NCI-H2227 treated with DMSO at 0.1 percent for 48 hours (cell line): ENCODE measurements around the gene TBCA.
"Not testable (repeated sequence)": the region's sequence is repeated elsewhere in the genome, so short reads cannot be mapped to it uniquely, and the experiment has no call there.

Experiments used
- DNase-seq: peaks from one replicate; lab custom pipeline; 2025; lab: John Stamatoyannopoulos, UW

TBCA gene

GRCh38 chr5:77772729-77773128 lies 3.4 kb downstream of the TBCA start:
- DNase-seq = no peak

GRCh38 chr5:77771452-77771851 lies 4.7 kb downstream of the TBCA start:
- no peak for DNase-seq

GRCh38 chr5:77770293-77771005 lies 5.7 kb downstream of the TBCA start:
- DNase-seq = no peak

- no peak for DNase-seq
Observed at GRCh38 chr5:77768978-77769377, 7.2 kb downstream of the TBCA start.

GRCh38 chr5:77767301-77767700 lies 8.8 kb downstream of the TBCA start:
- DNase-seq = no peak

GRCh38 chr5:77761606-77762005 lies 14.5 kb downstream of the TBCA start:
- DNase-seq = no peak

- no peak for DNase-seq
Observed at GRCh38 chr5:77758141-77758938, 17.8 kb downstream of the TBCA start.

- no peak for DNase-seq
Observed at GRCh38 chr5:77751328-77752023, 24.7 kb downstream of the TBCA start.

GRCh38 chr5:77750928-77751327 lies 25.2 kb downstream of the TBCA start:
- not testable (repeated sequence) for DNase-seq

GRCh38 chr5:77748160-77748559 lies 28.0 kb downstream of the TBCA start:
- no peak for DNase-seq

- DNase-seq = no peak
Observed at GRCh38 chr5:77744116-77744515, 32.0 kb downstream of the TBCA start.

GRCh38 chr5:77743181-77743580 lies 33.0 kb downstream of the TBCA start:
- no peak for DNase-seq

- no peak for DNase-seq
Observed at GRCh38 chr5:77741608-77742007, 34.5 kb downstream of the TBCA start.

- no peak for DNase-seq
Observed at GRCh38 chr5:77734885-77735284, 41.3 kb downstream of the TBCA start.

- DNase-seq = no peak
Observed at GRCh38 chr5:77733130-77733529, 43.0 kb downstream of the TBCA start.

GRCh38 chr5:77727190-77727589 lies 48.9 kb downstream of the TBCA start:
- no peak for DNase-seq

GRCh38 chr5:77725616-77726015 lies 50.5 kb downstream of the TBCA start:
- DNase-seq = no peak

GRCh38 chr5:77724934-77725333 lies 51.2 kb downstream of the TBCA start:
- DNase-seq = no peak

GRCh38 chr5:77719666-77720363 lies 56.3 kb downstream of the TBCA start:
- peak; percentile 79 for DNase-seq

GRCh38 chr5:77718934-77719610 lies 57.1 kb downstream of the TBCA start:
- DNase-seq = no peak

- no peak for DNase-seq
Observed at GRCh38 chr5:77709993-77710685, 66.0 kb downstream of the TBCA start.
